Natural killer cell (primary cell): ENCODE data around the gene FRAT1. TPM values are rescaled to one million over a fixed set of nuclear protein-coding genes. Genes with fewer than 3 reads are reported as not detected.

Experiments
- ATAC-seq, 3 donors: fragments of 150-1000 bp in 2 of 3; fragments of 200-7000 bp in 1 of 3; cut with Tn5 transposase; 1 replicate in 1 of 3; 2 replicates in 2 of 3; pipeline ENCODE4 v1.10.0; 2021; ENCODE audit warnings: mild to moderate bottlenecking in 2 of 3, moderate library complexity in 2 of 3
- DNase-seq, 2 donors: peaks; one replicate each; pipeline versions ENCODE4 v3.0.0 to v3.0.0-alpha.2; 2013 to 2021; ENCODE audit warnings: mixed read lengths in 1 of 2
- H3K27ac ChIP-seq: one replicate; pipeline ENCODE4 v1.5.1; 2013; ENCODE audit warnings: mild to moderate bottlenecking, low read length
- H3K27me3 ChIP-seq: one replicate; pipeline ENCODE4 v1.6.1; 2013; ENCODE audit warnings: low read length; ENCODE audit not compliant: control insufficient read depth, insufficient read depth
- H3K36me3 ChIP-seq: one replicate; pipeline ENCODE4 v1.6.1; 2013; ENCODE audit warnings: low read length; ENCODE audit not compliant: control insufficient read depth, insufficient read depth
- H3K4me1 ChIP-seq: one replicate; pipeline ENCODE4 v1.6.1; 2013; ENCODE audit warnings: low read length; ENCODE audit not compliant: control insufficient read depth, insufficient read depth
- H3K4me3 ChIP-seq: one replicate; pipeline ENCODE4 v1.5.1; 2013; ENCODE audit warnings: low read length
- H3K9me3 ChIP-seq: one replicate; pipeline ENCODE4 v1.6.1; 2013; ENCODE audit warnings: low read length; ENCODE audit not compliant: control insufficient read depth, insufficient read depth
- H3K27ac Mint-ChIP-seq, 2 donors: one replicate each; pipeline ENCODE4 v1.8.0; 2022; ENCODE audit warnings: mild to moderate bottlenecking in 2 of 2, mixed read lengths in 2 of 2, moderate library complexity in 1 of 2
- H3K27me3 Mint-ChIP-seq, 2 donors: one replicate each; pipeline ENCODE4 v1.8.0; 2022; ENCODE audit warnings: low read depth in 2 of 2, mixed read lengths in 2 of 2
- H3K36me3 Mint-ChIP-seq: one replicate; pipeline ENCODE4 v1.8.0; 2022; ENCODE audit warnings: mixed read lengths
- H3K4me1 Mint-ChIP-seq, 2 donors: one replicate each; pipeline ENCODE4 v1.8.0; 2022; ENCODE audit warnings: mixed read lengths in 2 of 2
- H3K4me3 Mint-ChIP-seq: one replicate; pipeline ENCODE4 v1.8.0; 2022; ENCODE audit warnings: mild to moderate bottlenecking, moderate library complexity, mixed read lengths
- H3K9me3 Mint-ChIP-seq, 2 donors: one replicate each; pipeline ENCODE4 v1.8.0; 2022; ENCODE audit warnings: mixed read lengths in 2 of 2
- CTCF ChIP-seq: fragments of 200-600 bp; IDR thresholded peaks from one replicate; pipeline ENCODE4 v1.8.0; 2022; ENCODE audit warnings: antibody characterized with exemption
- WGBS: methylation state at CpG from one replicate; pipeline ENCODE4 v1.1.7; 2013; ENCODE audit warnings: missing lambda C conversion rate; ENCODE audit not compliant: insufficient coverage; 5-methylcytosine and 5-hydroxymethylcytosine counted together
- intact Hi-C: fragments of 100-400 bp; cut with micrococcal nuclease; formaldehyde crosslinking; loops from one replicate; pipeline ENCODE4 v1.14.2; 2022
- total RNA-seq, 4 donors: library from RNA; stranded (reverse); fragments of 120-200 nt in 1 of 4; gene quantifications; one replicate each; pipeline versions ENCODE4 v1.2.3 to v1.2.4, GENCODE V29; 2013 to 2022

FRAT1 gene
- total RNA-seq, 3 donors from 2014 or later (not counting 1 experiment from before 2014, with no cell fraction given), result 26.0 to 45.0 (median 32.1) TPM

- no peaks in the 10 kb centered on the region for H3K9me3 ChIP-seq
- H3K9me3 Mint-ChIP-seq, result no peaks in the 10 kb centered on the region
- H3K27me3 Mint-ChIP-seq, result no peaks in the 10 kb centered on the region
- DNase-seq (no peak), ATAC-seq (no peak)
- H3K36me3 Mint-ChIP-seq, result no peaks in the 10 kb centered on the region
- intact Hi-C loops, result no loop called here
- H3K4me3 ChIP-seq, result no peak overlapping the region
- WGBS, result 97% methylated on average over 4 of the region's 4 CpGs
- peaks cover 22% of the 10 kb centered on the region for H3K4me1 ChIP-seq
- H3K4me1 Mint-ChIP-seq, result no peaks in the 10 kb centered on the region
- no peak overlapping the region for H3K27ac ChIP-seq
- H3K27ac Mint-ChIP-seq, result no peak overlapping the region
- no peak overlapping the region for H3K4me3 Mint-ChIP-seq
- H3K36me3 ChIP-seq, result peaks cover 9% of the 10 kb centered on the region
- H3K27me3 ChIP-seq, result no peaks in the 10 kb centered on the region
- no peak for TF ChIP-seq CTCF
These were observed 44.0 kb downstream of the FRAT1 start for GRCh38 chr10:97363071-97363470.

- Histone ChIP-seq H3K27ac (peak overlapping the region; percentile 75), H3K9me3 (no peaks in the 10 kb centered on the region), H3K36me3 (peaks cover 18% of the 10 kb centered on the region), H3K4me1 (peaks cover 22% of the 10 kb centered on the region), H3K27me3 (no peaks in the 10 kb centered on the region), H3K4me3 (no peak overlapping the region)
- WGBS, result 58% methylated on average over 13 of the region's 19 CpGs
- DNase-seq (no peak), ATAC-seq (peak in 2 of 3 donors; percentile 28 to 81)
- intact Hi-C loops, result no loop called here
- peak overlapping the region in 1 of 2 donors; percentile 51 for H3K27ac Mint-ChIP-seq
- H3K4me3 Mint-ChIP-seq, result no peak overlapping the region
- H3K4me1 Mint-ChIP-seq, result no peaks in the 10 kb centered on the region
- H3K27me3 Mint-ChIP-seq, result no peaks in the 10 kb centered on the region
- H3K9me3 Mint-ChIP-seq, result no peaks in the 10 kb centered on the region
- TF ChIP-seq CTCF, result no peak
- H3K36me3 Mint-ChIP-seq, result no peaks in the 10 kb centered on the region
These were observed 46.8 kb downstream of the FRAT1 start for GRCh38 chr10:97365761-97366351.

- ATAC-seq (no peak), DNase-seq (no peak)
- intact Hi-C loops, result no loop called here
- Mint-ChIP-seq H3K36me3 (no peaks in the 10 kb centered on the region), H3K27me3 (no peaks in the 10 kb centered on the region), H3K4me1 (no peaks in the 10 kb centered on the region), H3K9me3 (no peaks in the 10 kb centered on the region), H3K4me3 (no peak overlapping the region), H3K27ac (peak overlapping the region in 1 of 2 donors; percentile 51)
- no peak for TF ChIP-seq CTCF
- H3K9me3 ChIP-seq, result no peaks in the 10 kb centered on the region
- peaks cover 22% of the 10 kb centered on the region for H3K4me1 ChIP-seq
- 93% methylated on average over 11 of the region's 11 CpGs for WGBS
- H3K4me3 ChIP-seq, result no peak overlapping the region
- H3K36me3 ChIP-seq, result peaks cover 25% of the 10 kb centered on the region
- peak overlapping the region; percentile 75 for H3K27ac ChIP-seq
- H3K27me3 ChIP-seq, result no peaks in the 10 kb centered on the region
These were observed 47.5 kb downstream of the FRAT1 start for GRCh38 chr10:97366572-97366971.

GRCh38 chr10:97367126-97367649 is 48.1 kb downstream of the FRAT1 start:
- Histone ChIP-seq H3K36me3 (peaks cover 25% of the 10 kb centered on the region), H3K27me3 (no peaks in the 10 kb centered on the region), H3K4me1 (peaks cover 22% of the 10 kb centered on the region), H3K27ac (no peak overlapping the region), H3K9me3 (no peaks in the 10 kb centered on the region), H3K4me3 (no peak overlapping the region)
- peak overlapping the region in 1 of 2 donors; percentile 51 for H3K27ac Mint-ChIP-seq
- no peak for DNase-seq
- H3K4me1 Mint-ChIP-seq, result no peaks in the 10 kb centered on the region
- no peak for TF ChIP-seq CTCF
- 96% methylated on average over 10 of the region's 12 CpGs for WGBS
- H3K9me3 Mint-ChIP-seq, result no peaks in the 10 kb centered on the region
- intact Hi-C loops, result no loop called here
- no peak for ATAC-seq
- no peaks in the 10 kb centered on the region for H3K36me3 Mint-ChIP-seq
- no peak overlapping the region for H3K4me3 Mint-ChIP-seq
- no peaks in the 10 kb centered on the region for H3K27me3 Mint-ChIP-seq
